Stomach (tissue), 9 donors: ENCODE measurements around the gene ZNF322. TPM values are rescaled to one million over a fixed set of nuclear protein-coding genes. Genes with fewer than 3 reads are reported as not detected.

Experiments used
- DNase-seq, 2 donors: peaks; one replicate each; pipeline versions ENCODE4 v3.0.0 to v3.0.0-alpha.2; 2013 to 2019
- H3K27ac ChIP-seq, 5 donors: fragments of 200-600 bp in 4 of 5; sonication (generic) in 4 of 5; one replicate each; pipeline ENCODE4 v1.5.1; 2013 to 2019; ENCODE audit warnings: mild to moderate bottlenecking in 1 of 5, moderate library complexity in 1 of 5
- H3K27me3 ChIP-seq, 3 donors: fragments of 200-600 bp; sonication (generic); one replicate each; pipeline ENCODE4 v1.5.1; 2017 to 2019; ENCODE audit warnings: mixed run types in 1 of 3
- H3K36me3 ChIP-seq, 4 donors: fragments of 200-600 bp; sonication (generic); 1 replicate in 3 of 4; 2 replicates in 1 of 4; pipeline ENCODE4 v1.5.1; 2016 to 2019
- H3K4me1 ChIP-seq, 4 donors: fragments of 200-600 bp; sonication (generic); one replicate each; pipeline ENCODE4 v1.5.1; 2016 to 2019
- H3K4me3 ChIP-seq, 4 donors: fragments of 200-600 bp; sonication (generic) in 3 of 4; one replicate each; pipeline ENCODE4 v1.5.1; 2016 to 2019; ENCODE audit warnings: mild to moderate bottlenecking in 1 of 4
- H3K9me3 ChIP-seq, 4 donors: fragments of 200-600 bp; sonication (generic); one replicate each; pipeline ENCODE4 v1.5.1; 2016 to 2019
- EP300 ChIP-seq: sonication (generic); formaldehyde crosslinking; IDR thresholded peaks from one replicate; pipeline ENCODE4 v1.6.1; 2017; ENCODE audit warnings: antibody characterized with exemption
- POLR2A ChIP-seq, 4 donors: fragments of 450-650 bp; IDR thresholded peaks; one replicate each; pipeline ENCODE4 v1.6.1; 2016; ENCODE audit warnings: antibody characterized with exemption in 4 of 4, control low read depth in 2 of 4, mild to moderate bottlenecking in 1 of 4, moderate library complexity in 1 of 4
- POLR2AphosphoS5 ChIP-seq, 3 donors: sonication (generic); formaldehyde crosslinking; IDR thresholded peaks; one replicate each; pipeline ENCODE4 v1.6.1; 2016; ENCODE audit warnings: antibody characterized with exemption in 3 of 3
- whole genome bisulfite sequencing, 5 donors: extraction: QIAGEN DNeasy Blood & Tissue Kit in 3 of 5; methylation state at CpG; one replicate each; pipeline versions ENCODE4 v1.1.5 to v1.1.7; 2013 to 2018; 5-methylcytosine and 5-hydroxymethylcytosine counted together
- intact Hi-C: fragments of 100-400 bp; cut with DNase I; formaldehyde crosslinking; loops from one replicate; pipeline ENCODE4 v1.15.1; 2023; ENCODE audit warnings: low total_unique reads
- polyA plus RNA-seq, 3 donors: library from polyadenylated mRNA; stranded (reverse); fragments of 200-250 nt; gene quantifications; one replicate each; pipeline ENCODE4 v1.2.3, GENCODE V29; 2013
- total RNA-seq, 5 donors: library from RNA; depleted of rRNA; stranded (reverse); fragments of >200 nt; gene quantifications; one replicate each; pipeline versions ENCODE4 v1.1.0 to v1.2.3, GENCODE V29; 2014 to 2016
- TF ChIP-seq, protein P1 (sequence below), 7 experiments: fragments of 450-650 bp in 4 of 7; fragments of 200-600 bp in 3 of 7; sonication (generic) in 3 of 7; IDR thresholded peaks; one replicate each; pipeline ENCODE4 v1.5.1; 2016 to 2019; ENCODE audit warnings: antibody characterized with exemption in 7 of 7, control low read depth in 2 of 7, mild to moderate bottlenecking in 1 of 7
- donor health status: healthy with polysubstance abuse.
- donor health status: Bipolar disorder and iron deficiency.
- donor health status: healthy.

ZNF322 gene
- total and polyA plus RNA-seq, 8 donors: 4.1 to 23.9 (median 8.6) TPM

DNA sequence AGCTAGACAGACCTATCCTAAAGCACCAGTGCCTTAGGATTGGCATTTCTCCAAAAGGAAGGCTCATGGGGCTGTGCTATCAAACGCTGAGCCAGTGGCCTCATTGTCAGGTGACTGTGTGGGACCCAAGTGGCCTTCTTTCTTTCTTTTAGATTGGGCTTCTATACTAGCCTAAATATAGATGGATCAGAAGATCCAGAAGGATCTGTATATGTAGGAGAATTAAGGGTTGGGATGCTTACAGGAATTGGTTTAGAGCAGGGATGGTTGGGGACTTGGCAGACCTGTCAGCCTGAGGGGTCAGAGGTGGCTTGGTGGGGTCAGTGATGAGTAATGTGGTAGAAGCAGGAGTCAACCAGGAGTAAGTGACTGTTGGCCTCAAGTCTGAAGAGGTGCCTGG, 47.9 kb downstream of the ZNF322 start:
- peaks cover 0 to 4% (median 0%) of the 10 kb centered on the region in 4 donors for H3K9me3 ChIP-seq
- H3K4me1 ChIP-seq: peaks cover 9 to 18% (median 15%) of the 10 kb centered on the region in 4 donors
- H3K36me3 ChIP-seq: no peaks in the 10 kb centered on the region
- no peak overlapping the region for H3K27ac ChIP-seq
- TF ChIP-seq POLR2A (IDR thresholded peaks at IDR 0.05) (no peak), POLR2AphosphoS5 (IDR thresholded peaks at IDR 0.05) (no peak), EP300 (no peak)
- TF ChIP-seq, protein P1, sequence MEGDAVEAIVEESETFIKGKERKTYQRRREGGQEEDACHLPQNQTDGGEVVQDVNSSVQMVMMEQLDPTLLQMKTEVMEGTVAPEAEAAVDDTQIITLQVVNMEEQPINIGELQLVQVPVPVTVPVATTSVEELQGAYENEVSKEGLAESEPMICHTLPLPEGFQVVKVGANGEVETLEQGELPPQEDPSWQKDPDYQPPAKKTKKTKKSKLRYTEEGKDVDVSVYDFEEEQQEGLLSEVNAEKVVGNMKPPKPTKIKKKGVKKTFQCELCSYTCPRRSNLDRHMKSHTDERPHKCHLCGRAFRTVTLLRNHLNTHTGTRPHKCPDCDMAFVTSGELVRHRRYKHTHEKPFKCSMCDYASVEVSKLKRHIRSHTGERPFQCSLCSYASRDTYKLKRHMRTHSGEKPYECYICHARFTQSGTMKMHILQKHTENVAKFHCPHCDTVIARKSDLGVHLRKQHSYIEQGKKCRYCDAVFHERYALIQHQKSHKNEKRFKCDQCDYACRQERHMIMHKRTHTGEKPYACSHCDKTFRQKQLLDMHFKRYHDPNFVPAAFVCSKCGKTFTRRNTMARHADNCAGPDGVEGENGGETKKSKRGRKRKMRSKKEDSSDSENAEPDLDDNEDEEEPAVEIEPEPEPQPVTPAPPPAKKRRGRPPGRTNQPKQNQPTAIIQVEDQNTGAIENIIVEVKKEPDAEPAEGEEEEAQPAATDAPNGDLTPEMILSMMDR (IDR thresholded peaks at IDR 0.05): no peak
- intact Hi-C loops: no loop called here
- no peak for DNase-seq
- peaks cover 0 to 66% (median 31%) of the 10 kb centered on the region in 3 donors for H3K27me3 ChIP-seq
- WGBS, 5 donors: 27 to 47% (median 43%) methylated on average over 1 of the region's 1 CpG
- no peak overlapping the region for H3K4me3 ChIP-seq

DNA sequence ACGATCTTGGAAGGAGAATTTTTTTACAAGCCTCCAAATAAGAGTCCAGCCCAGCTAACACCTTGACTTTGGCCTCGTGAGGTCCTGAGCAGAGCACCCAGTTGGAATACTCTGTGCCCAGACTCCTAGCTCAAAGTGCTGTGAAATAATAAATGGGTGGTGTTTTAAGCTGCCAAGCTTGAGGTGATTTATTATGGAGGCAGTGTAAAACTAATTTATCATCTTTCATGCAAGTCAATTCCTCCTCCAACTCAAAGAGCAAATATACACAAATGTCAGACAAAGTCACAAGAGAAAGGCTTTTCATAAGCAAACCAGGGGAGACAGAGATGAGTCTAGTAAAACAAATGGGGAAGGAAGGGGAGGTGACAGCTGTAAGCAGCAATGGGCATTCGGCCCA, 50.1 kb downstream of the ZNF322 start:
- no peaks in the 10 kb centered on the region for H3K9me3 ChIP-seq
- 57 to 75% (median 69%) methylated on average over 3 of the region's 3 CpGs for WGBS, 5 donors
- no peak for DNase-seq
- peaks cover 8 to 15% (median 12%) of the 10 kb centered on the region in 4 donors for H3K4me1 ChIP-seq
- TF ChIP-seq, protein P1 (IDR thresholded peaks at IDR 0.05): no peak
- TF ChIP-seq POLR2AphosphoS5 (IDR thresholded peaks at IDR 0.05): no peak
- TF ChIP-seq POLR2A (IDR thresholded peaks at IDR 0.05): no peak
- TF ChIP-seq EP300: no peak
- intact Hi-C loops: loop anchor here (5.0 kb wide), 1 partner anchor 473 kb away; no protein-coding TSS in a partner anchor
- peaks cover 0 to 44% (median 24%) of the 10 kb centered on the region in 3 donors for H3K27me3 ChIP-seq
- no peak overlapping the region for H3K27ac ChIP-seq
- H3K36me3 ChIP-seq: no peaks in the 10 kb centered on the region
- no peak overlapping the region for H3K4me3 ChIP-seq

DNA sequence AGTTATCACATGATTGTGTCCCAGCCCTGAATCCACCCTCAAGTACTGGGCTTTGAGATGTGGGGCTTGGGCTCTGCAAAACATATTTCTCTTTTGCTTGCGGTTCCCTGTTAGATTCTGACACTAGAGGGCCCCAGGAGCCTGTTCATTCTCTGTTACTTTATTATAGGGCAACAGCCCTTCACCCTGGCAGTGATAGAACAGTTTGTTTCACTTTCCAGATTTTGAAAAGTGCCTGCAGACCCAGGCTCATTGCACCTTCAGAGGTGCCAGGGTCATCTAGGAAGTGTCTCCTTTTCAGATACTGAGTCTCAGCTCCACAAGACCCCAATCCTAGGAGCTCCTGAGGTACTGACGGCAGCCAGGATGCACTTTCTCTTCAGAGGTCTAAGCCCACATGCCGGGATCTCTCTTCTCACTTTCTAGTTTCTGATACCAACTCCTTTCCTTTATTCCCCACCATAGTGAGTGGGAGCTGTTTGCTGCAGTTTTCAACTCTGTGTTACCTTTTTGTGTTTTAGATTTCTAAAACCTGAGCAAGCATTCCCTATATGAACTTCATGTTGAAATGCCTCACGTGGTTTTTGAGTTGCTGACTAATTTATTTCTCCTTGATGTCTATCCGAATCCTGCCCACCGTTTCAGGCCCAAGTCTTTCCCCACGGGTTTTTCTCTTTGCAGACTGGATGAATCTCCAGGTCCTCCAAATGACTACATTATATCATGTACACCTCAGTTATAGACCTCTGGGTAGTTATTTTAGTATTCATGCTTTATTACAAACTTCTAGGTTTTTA, 51.9 kb downstream of the ZNF322 start:
- intact Hi-C loops: loop anchor here (5.0 kb wide), 1 partner anchor 475 kb away; no protein-coding TSS in a partner anchor

DNA sequence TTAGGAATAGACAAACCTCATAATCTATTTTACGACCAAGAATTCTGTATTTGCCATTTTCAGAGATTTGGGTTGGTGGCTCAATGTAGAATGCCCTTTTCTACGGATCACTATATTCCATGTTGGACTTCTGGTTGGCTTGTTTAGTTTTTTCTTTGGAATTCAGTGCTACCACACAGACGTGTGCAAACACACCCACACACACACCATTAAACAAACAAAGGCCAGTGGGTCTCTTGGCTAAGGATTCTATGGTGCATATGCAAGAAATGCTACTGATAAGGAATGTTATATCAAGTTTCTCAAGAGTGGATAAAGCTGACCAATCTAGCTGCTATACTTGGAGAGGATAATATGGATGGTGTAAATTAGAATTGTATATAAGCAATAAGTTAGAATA, 54.7 kb downstream of the ZNF322 start:
- intact Hi-C loops: loop anchor here (5.0 kb wide), 1 partner anchor 478 kb away; no protein-coding TSS in a partner anchor

More for the DNA sequence above, 51.9 kb downstream of the ZNF322 start:
- no peaks in the 10 kb centered on the region for H3K9me3 ChIP-seq
- no peaks in the 10 kb centered on the region for H3K36me3 ChIP-seq
- no peaks in the 10 kb centered on the region for H3K4me1 ChIP-seq
- peak; percentile 39 to 82 for DNase-seq
- peaks cover 0 to 26% (median 6%) of the 10 kb centered on the region in 3 donors for H3K27me3 ChIP-seq
- no peak overlapping the region for H3K27ac ChIP-seq
- 30 to 56% (median 45%) methylated on average over 7 of the region's 7 CpGs for WGBS, 5 donors
- peak overlapping the region in 2 of 4 donors; percentile 19 to 39 for H3K4me3 ChIP-seq
- TF ChIP-seq, protein P1 (IDR thresholded peaks at IDR 0.05): peak in 4 of 7 experiments; percentile 37 to 63 (median 42)
- no peak for TF ChIP-seq POLR2A (IDR thresholded peaks at IDR 0.05)

More for the DNA sequence above, 54.7 kb downstream of the ZNF322 start:
- no peak for TF ChIP-seq EP300
- no peak for TF ChIP-seq POLR2AphosphoS5 (IDR thresholded peaks at IDR 0.05)
- TF ChIP-seq POLR2A (IDR thresholded peaks at IDR 0.05): no peak
- TF ChIP-seq, protein P1 (IDR thresholded peaks at IDR 0.05): no peak
- DNase-seq: no peak
- Histone ChIP-seq H3K4me3 (no peak overlapping the region), H3K27me3 (no peaks in the 10 kb centered on the region), H3K27ac (no peak overlapping the region), H3K9me3 (no peaks in the 10 kb centered on the region), H3K4me1 (no peaks in the 10 kb centered on the region), H3K36me3 (peaks cover 4 to 9% (median 7%) of the 10 kb centered on the region in 4 donors)
- WGBS, 5 donors: 37 to 61% (median 56%) methylated on average over 3 of the region's 3 CpGs
